GM21367 (cell line): ENCODE data around the gene MLH3.
"Not testable (repeated sequence)": the region's sequence is repeated elsewhere in the genome, so short reads cannot be mapped to it uniquely, and the experiment has no call there.

Source experiments
- ATAC-seq: cut with Tn5 transposase; IDR thresholded peaks from one replicate; pipeline ENCODE4 v1.9.1; 2021; ENCODE audit not compliant: unreplicated experiment

The MLH3 gene

DNA sequence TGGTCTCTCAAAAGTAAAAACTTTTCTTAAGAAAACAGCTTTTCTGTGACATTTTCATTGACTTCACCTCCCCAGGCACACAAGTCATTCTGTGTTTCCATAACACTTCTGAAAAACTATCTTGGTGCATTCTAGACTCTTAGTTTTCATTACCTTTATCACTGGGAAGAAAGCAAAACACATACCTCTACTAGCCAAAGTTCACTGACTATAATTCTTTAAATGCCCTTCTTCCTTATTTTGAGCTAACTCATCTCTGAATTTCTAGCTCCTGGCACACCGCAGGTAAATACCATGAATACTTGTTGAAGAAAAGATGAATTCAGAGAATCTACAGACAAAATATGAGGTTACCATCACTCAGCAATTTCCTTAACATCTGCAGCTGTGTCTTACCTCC, 21.1 kb downstream of the MLH3 start:
- ATAC-seq = no peak

DNA sequence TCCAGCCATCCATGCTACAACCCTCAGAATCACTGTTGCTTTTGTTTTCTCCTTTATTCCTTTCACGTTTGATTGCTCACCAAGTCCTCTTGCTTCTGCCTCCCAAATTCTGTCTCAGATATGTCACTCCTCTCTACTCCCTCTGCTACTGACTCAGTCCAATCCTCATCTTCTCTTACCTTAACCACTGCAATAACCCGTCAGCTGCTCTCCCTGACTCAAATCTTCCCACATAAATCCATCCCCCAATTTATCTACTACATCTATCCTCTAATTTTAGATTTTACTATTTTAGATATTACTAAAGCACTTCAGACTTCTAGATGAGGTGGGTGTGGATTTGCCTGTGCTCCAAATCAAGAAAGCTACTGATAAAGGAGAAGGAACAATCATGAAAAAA, 25.4 kb downstream of the MLH3 start:
- no peak for ATAC-seq

DNA sequence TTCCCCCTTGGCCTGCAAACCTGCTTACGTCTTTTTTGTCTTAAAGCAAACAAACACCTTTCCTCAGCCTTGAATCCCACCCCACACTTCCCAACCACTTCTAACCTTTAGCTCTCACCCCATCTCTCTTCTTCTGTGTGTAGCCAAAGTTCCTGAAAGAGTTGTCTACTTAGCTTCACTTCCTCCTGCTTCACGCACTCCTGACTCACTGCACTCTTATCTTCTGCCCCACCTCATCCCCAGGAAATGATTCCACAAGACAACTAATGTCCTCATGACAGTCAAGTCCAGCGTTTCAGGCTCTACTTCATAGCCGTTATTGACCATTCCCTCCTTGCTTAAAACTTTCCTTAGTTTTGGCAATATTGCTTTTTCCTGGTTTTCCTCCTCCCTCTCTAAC, 26.2 kb downstream of the MLH3 start:
- no peak for ATAC-seq

DNA sequence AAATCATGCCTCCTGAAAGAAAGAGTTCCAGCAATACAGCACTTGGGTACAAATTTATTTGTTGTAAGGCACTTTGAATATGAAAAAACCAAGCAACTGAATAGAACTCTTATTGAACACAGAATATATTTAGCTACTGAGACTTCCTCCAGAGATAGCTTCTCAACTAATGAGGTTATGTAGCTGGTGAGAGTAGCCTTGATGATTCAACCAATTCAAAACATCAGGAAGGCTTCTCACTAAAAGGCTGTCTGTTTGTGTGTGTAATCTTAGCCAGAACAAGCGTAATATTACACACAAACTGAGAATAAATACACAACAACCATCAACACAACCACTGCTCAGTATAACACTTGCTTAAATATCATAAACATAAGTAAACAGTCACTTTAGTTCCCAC, 28.2 kb downstream of the MLH3 start:
- no peak for ATAC-seq

DNA sequence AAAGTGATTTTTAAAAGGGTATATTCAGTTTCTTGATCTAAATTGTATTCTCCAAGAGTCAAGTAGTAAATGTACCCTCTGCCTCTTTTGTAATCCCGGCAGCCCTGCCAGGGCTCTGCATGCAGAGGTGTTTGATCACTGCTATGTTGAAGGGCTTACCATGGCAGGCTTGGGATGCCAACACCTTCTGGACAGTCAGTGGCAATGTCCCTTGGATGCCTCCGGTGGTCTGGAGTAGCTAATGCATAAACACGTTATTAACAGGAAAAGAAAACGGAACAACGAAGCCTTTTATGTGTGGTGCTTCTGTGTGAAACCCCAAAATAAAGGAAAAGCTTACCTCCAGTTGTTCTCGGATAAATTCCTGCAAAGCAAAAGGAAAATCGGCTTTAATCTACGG, 28.6 kb downstream of the MLH3 start:
- ATAC-seq = no peak

DNA sequence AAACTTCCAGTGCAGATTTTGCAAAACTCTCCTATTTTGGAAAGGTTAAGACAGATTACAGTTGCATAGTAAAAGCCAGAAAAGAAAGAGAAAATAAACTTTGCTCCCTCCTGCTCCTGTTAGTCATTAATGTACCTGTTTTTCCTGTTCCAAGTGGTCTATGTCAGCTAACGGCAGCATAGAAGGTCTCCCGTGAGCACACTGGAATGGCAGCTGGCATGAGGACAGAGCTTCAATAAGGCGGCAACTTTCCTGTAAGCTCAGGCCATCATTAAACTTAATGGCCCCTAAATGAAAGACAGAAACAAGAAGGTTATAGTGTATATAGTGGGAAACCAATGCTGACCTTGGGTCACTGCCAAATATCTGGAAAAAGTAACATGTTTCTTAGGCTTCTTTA, 32.6 kb downstream of the MLH3 start:
- ATAC-seq = no peak

DNA sequence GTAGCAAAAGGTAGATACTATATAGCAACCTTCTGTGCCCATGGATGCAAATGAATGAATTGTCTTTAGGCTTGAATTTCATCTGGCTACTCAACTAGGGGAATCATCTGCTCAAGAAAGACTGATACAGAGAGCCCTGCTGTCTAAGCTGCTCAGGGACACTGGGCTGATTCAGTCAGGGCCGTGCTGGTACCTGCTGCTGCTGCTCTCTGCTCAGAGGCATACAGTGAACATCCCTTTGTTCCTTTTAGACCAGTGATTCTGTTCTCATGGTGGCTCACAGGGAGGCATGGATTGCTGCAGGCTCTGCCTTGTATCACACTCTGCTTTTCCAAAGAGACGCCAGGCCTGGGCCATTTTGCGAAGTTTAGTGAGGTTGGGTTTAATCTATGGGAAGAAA, 34.5 kb downstream of the MLH3 start:
- ATAC-seq = no peak

DNA sequence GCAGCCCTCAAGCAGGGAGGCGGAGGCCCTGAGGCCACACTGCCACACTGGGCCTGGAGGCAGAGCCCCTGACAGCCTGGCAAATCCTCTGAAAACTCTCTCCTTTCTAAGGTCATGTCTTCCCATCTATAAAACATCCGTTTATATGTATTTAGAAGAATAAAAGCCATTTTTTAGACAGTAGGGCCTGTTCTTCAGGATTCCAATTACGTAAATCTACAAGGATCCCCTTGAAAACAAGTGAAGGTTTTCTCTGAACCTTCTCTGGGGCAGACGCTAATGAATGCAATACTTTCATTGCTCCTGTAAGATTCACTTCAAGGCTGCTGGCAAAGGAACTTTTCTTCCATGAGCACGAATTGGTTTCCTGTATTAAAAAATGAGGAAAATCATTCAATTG, 35.8 kb downstream of the MLH3 start:
- ATAC-seq = no peak

DNA sequence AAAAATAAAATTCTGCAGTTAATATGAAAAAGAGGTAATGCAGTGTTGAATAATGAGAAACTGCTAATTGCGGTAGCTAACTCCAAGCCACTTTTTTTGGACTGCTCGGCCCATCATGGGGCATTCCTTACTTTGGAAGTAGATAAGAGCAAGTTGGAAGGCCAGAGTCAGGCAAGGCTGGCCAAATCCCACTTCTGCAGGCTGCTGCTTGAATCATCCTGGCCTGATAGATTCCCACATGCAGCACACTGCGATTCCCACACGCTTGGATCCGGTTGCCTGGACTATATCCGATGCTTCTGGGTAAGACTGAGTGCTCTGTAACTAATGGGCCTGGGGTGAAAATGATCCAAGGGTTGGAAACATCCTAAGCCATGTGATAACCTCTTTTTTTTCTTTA, 38.0 kb downstream of the MLH3 start:
- ATAC-seq = no peak

DNA sequence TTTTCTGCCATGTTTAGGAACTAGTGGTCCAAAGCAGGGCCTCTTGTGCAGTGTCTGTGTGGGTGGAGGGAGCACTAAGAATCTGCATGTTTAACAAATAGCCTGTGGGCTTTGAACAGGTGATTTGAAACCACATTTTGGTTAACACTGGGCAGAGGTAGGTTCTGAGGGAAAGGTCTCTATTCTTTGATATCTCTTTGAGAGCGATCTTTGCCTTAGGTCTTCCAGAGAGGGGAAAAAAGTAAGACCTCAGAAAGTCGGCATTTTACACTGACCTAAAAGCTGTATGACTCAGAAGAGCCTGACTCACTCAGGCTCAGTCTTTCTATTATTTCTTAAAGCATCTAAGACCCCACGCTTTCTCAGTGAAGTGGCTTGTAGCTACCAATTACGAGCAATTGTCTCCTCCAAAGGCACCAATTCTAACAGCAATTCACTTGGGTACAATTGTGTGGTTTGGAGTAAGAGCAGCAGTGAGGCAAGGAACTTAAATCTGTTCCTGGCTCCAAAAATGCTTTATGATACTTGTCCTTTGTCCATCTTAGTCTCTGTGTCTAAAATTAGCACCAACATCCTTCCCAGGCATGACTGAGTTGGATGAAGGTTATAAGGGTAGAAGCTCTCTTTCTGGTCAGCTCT, 39.8 kb downstream of the MLH3 start:
- no peak for ATAC-seq

DNA sequence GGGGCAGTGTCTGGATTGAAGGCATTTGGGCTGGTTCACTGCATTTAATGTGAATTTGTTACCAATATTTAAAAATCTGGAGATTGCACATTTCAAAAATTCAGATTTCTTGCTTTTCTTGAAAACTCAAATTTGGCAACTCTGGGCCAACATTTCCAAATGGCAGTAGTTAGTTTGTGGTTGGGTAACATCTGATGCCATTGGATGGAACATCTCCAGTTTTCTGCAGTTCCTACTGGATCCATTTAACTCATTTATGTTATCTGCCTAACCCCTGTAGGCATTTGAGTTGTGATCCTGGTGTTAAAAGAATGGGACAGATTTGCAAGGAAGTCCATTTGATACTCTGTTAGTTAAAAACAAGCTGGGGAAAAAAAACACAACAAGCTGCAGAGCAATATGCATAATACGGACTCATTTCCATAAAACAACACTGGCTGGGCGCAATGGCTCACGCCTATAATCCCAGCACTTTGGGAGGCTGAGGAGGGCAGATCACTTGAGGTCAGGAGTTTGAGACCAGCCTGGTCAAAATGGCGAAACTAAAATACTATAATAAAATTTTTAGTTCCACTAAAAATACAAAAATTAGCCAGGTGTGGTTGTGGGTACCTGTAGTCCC, 40.7 kb downstream of the MLH3 start:
- ATAC-seq = no peak

DNA sequence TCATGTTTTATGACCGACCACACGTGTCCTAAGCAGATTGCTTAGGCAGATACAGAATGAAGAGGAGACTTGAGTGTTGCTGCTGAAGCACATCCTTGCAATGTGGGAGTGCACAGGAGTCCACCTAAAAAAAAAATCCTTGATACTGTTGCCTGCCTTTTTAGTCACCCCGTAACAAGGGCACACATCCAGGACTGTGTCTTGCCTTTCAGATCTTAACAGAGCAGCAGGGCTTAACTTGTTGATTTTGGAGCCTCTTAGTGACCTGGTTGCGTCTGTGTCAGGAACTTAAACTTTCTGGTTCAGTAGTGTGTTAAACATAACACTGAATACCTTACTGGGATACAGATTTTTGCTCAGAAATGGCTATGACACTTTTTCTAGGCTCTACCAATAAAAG, 42.1 kb downstream of the MLH3 start:
- no peak for ATAC-seq

DNA sequence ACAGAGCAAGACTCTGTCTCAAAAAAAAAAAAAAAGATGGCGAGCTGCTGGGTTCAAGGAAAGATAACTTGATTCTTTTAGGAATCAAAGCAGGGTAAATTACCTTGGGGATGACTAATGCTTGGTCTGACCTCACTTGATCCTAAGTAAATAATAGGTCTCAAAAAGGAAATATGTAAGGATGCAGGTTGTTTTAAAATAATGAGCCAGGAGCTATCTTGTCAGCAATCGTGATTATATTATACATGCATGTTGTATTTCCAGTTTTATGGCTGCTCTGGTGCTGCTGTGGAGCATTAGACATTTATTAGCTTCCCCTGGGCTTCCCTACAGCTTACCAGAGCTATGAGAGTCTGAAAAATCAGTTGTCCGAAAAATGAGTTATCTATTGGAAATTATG, 45.9 kb downstream of the MLH3 start:
- ATAC-seq = no peak

DNA sequence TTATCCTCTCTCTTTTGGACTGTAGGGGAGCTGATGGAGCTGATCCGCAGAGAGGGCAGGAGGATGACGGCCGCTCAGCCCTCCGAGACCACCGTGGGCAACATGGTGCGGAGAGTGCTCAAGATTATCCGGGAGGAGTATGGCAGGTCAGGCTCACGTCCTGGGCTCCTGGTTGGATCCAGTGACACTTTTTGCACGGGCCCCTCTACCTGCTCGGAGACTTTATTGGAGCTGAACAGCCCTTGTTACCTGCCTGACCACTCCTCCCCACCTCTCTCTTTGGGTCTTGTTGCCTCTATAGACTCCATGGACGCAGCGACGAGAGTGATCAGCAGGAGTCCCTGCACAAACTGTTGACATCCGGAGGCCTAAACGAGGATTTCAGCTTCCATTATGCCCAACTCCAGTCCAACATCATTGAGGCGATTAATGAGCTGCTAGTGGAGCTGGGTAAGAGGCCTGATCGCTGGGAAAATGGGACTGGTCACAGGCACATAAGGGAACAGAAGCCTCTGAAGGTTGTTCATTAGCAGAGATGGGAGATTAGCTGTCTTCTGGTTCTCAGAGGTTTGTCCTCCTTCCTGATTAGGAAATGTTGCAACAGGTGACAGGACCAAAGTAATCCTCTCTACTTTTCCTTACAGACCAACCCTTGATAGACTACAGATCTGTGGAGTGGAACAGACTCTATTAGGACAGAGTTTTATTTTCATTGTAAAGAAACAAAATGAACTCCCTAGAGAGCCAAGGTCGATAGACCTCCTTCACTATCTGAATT, 47.8 kb downstream of the MLH3 start:
- no peak for ATAC-seq

DNA sequence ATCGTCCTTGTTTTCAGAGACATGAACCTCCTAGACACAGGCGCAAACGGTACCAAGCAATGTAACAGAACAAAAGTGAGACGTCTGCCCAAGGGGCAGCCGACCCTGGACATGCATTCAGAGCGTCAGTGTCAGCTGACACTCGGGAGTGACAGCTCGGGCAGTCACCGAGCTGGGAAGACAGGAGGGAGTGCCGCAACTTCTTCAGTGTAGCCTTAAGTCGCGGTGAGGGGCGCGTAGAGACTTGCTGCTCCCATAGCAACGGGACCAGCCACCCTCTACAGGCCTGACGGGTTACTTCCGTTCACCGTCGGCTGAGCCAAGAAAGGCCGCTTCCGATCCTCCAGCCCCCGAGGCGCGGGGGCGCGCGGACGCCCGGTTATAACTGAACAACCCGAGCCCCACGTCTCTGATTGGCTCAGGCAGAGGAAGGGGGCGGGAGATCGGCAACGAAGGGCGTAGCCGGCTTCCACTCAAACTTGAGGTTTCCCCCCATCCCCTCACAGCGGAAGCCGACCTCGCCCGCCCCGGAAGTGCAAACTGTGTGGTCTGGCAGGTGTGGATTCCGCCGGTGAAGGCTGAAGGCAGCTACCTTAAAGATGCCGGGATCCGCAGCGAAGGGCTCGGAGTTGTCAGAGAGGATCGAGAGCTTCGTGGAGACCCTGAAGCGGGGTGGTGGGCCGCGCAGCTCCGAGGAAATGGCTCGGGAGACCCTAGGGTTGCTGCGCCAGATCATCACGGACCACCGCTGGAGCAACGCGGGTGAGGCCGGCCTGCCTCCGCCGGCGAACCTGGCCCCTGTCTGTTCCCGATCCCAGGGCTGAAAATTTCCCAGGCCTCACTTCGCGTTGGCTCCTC, 48.6 kb downstream of the MLH3 start, which contains the start of gene EIF2B2:
Gene EIF2B2 (plus strand): TSS at position 530 of the 858 bp plus-strand sequence. CDS start 70 bp downstream, at position 600.
- ATAC-seq = peak; percentile 96

DNA sequence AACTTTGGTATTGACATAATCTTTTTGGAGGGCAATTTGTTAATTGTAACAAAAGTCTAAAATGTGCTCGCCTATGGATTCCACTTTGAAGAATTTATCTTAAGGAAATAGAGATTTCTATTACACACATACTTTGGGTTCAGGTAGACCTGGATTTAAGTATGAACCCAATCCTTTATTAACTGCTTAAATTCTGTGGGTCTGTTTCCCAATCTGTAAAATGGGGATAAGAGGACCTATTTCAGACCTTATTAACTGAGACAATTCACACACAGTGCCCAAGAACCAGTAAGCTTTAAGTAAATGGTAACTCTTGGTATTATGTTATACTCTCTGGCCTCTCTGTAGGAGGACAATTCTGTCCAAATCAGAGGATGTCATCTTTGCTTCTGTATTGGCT, 49.4 kb downstream of the MLH3 start:
- ATAC-seq = no peak

DNA sequence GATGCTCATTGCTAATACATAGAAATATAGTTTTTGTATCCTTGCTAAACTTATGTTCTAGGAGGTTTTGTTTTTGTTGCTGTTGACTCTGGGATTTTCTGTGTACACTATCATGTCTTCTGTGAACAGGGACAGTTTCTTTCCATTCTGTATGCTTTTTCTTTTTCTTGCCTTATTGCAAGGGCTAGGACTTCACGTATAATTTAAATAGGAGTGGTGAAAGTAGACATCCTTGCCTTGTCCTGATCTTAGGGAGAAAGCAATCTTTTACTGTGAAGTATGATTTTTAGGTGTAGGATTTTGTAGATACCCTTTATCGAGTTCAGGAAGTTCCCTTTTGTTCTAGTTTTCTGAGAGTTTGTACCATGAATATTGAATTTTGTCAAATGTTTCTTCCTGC, 50.0 kb downstream of the MLH3 start:
- ATAC-seq = no peak

DNA sequence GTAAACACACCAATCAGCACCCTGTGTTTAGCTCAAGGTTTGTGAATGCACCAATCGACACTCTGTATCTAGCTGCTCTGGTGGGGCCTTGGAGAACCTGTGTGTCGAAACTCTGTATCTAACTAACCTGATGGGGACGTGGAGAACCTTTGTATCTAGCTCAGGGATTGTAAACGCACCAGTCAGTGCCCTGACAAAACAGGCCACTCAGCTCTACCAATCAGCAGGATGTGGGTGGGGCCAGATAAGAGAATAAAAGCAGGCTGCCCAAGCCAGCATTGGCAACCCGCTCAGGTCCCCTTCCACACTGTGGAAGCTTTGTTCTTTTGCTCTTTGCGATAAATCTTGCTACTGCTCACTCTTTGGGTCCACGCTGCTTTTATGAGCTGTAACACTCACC, 55.5 kb downstream of the MLH3 start:
- not testable (repeated sequence) for ATAC-seq

DNA sequence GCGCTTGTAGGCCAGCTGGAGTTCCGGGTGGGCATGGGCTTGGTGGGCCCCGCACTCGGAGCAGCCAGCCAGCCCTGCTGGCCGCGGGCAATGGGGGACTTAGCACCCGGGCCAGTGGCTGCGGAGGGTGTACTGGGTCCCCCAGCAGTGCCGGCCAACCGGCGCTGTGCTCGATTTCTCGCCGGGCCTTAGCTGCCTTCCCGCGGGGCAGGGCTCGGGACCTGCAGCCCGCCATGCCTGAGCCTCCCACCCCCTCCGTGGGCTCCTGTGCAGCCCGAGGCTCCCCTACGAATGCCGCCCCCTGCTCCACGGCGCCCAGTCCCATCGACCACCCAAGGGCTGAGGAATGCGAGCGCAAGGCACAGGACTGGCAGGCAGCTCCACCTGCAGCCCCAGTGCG, 57.1 kb downstream of the MLH3 start:
- ATAC-seq = not testable (repeated sequence)

DNA sequence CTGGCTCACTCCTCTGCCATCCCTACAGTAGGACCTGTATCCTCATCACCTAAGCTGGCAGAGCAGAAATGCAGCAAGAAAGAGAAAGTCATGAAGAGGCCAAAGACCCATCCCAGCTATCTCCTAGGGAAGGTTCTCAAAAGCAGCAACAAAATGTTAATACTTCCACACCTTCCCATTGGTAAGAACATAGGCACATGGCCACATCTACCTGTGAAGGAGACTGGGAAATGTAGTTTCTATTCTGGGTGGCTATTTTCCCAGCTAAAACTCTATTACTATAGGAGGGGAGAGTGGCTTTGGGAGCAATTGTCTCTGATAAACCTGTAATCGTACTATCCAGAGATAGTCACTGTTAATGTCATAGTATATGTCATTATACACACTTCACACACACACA, 62.3 kb downstream of the MLH3 start:
- no peak for ATAC-seq

DNA sequence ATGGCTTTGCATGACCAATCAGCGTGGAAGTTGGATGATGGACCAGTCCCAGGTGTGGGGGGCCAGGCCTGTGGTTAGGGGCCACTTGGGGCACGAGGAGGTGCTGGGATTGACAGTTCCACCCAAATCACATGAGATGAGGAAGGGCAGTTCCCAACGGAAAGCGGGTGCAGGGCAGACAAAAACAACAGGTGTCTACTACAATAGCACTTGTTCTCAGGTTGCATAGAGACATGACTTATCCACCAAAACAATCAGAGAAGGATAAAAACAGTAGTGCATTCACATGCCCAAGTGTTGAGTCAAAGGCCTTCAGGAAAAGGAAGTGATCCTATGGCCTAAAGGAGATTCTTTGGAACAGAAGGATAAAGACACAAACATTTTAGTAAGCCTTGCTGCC, 63.1 kb downstream of the MLH3 start:
- no peak for ATAC-seq
